Large intestine (tissue), 3 donors: ENCODE data around the gene TREH. TPM values are rescaled to one million over a fixed set of nuclear protein-coding genes. Genes with fewer than 3 reads are reported as not detected.
A peak's percentile ranks its signal among the peaks of the same experiment; 100 is the strongest.

Source experiments
- DNase-seq, 2 donors: peaks; one replicate each; pipeline versions ENCODE4 v3.0.0 to v3.0.0-alpha.2; 2013
- H3K27ac ChIP-seq: one replicate; pipeline ENCODE4 v1.5.1; 2013; ENCODE audit warnings: low read length
- H3K27me3 ChIP-seq: 2 replicates; pipeline ENCODE4 v1.6.1; 2013; ENCODE audit warnings: low read length; ENCODE audit not compliant: control insufficient read depth, insufficient read depth
- H3K36me3 ChIP-seq: 2 replicates; pipeline ENCODE4 v1.6.1; 2013; ENCODE audit warnings: low read length; ENCODE audit not compliant: control insufficient read depth, insufficient read depth
- H3K4me1 ChIP-seq: one replicate; pipeline ENCODE4 v1.6.1; 2013; ENCODE audit warnings: low read length; ENCODE audit not compliant: control insufficient read depth, insufficient read depth
- H3K4me3 ChIP-seq: one replicate; pipeline ENCODE4 v1.5.1; 2013; ENCODE audit warnings: low read length
- H3K9me3 ChIP-seq: one replicate; pipeline ENCODE4 v1.6.1; 2013; ENCODE audit warnings: mild to moderate bottlenecking, low read depth, low read length, moderate library complexity; ENCODE audit not compliant: control insufficient read depth
- WGBS: methylation state at CpG from one replicate; pipeline ENCODE4 v1.1.5; 2013; ENCODE audit warnings: low lambda C conversion rate; ENCODE audit not compliant: insufficient coverage; 5-methylcytosine and 5-hydroxymethylcytosine counted together
- polyA plus RNA-seq: library from polyadenylated mRNA; unstranded; fragments of 120-200 nt; gene quantifications from one replicate; pipeline ENCODE4 v1.2.1, GENCODE V29; 2013

The TREH gene
- polyA plus RNA-seq, 1 donor, result 74.4 TPM

- no peak for DNase-seq
- H3K27ac ChIP-seq, result peak overlapping the region; percentile 56
- H3K36me3 ChIP-seq, result peaks cover 10% of the 10 kb centered on the region
- peak overlapping the region; percentile 40 for H3K4me3 ChIP-seq
- H3K9me3 ChIP-seq, result no peaks in the 10 kb centered on the region
- no peaks in the 10 kb centered on the region for H3K27me3 ChIP-seq
- H3K4me1 ChIP-seq, result peaks cover 19% of the 10 kb centered on the region
- WGBS, result no CpG with 5 or more reads among the region's 4 CpGs
Observed at GRCh38 chr11:118621784-118622375, 57.6 kb downstream of the TREH start.

GRCh38 chr11:118621071-118621783 lies 58.2 kb downstream of the TREH start:
- Histone ChIP-seq H3K9me3 (no peaks in the 10 kb centered on the region), H3K4me3 (peak overlapping the region; percentile 40), H3K36me3 (peaks cover 9% of the 10 kb centered on the region), H3K4me1 (peaks cover 19% of the 10 kb centered on the region), H3K27me3 (no peaks in the 10 kb centered on the region), H3K27ac (peak overlapping the region; percentile 56)
- DNase-seq, result peak in 1 of 2 donors; percentile 76
- 2% methylated on average over 6 of the region's 38 CpGs for WGBS

- Histone ChIP-seq H3K27me3 (no peaks in the 10 kb centered on the region), H3K27ac (peak overlapping the region; percentile 51), H3K36me3 (peaks cover 10% of the 10 kb centered on the region), H3K4me1 (peaks cover 19% of the 10 kb centered on the region), H3K9me3 (no peaks in the 10 kb centered on the region), H3K4me3 (peak overlapping the region; percentile 40)
- DNase-seq, result no peak
- WGBS, result no CpG with 5 or more reads among the region's 7 CpGs
Observed at GRCh38 chr11:118620529-118621070, 58.9 kb downstream of the TREH start.

- no peaks in the 10 kb centered on the region for H3K27me3 ChIP-seq
- H3K27ac ChIP-seq, result peak overlapping the region; percentile 32
- H3K9me3 ChIP-seq, result no peaks in the 10 kb centered on the region
- no CpG with 5 or more reads among the region's 6 CpGs for WGBS
- H3K36me3 ChIP-seq, result peaks cover 3% of the 10 kb centered on the region
- no peak overlapping the region for H3K4me3 ChIP-seq
- peaks cover 19% of the 10 kb centered on the region for H3K4me1 ChIP-seq
- no peak for DNase-seq
Observed at GRCh38 chr11:118619444-118620197, 59.8 kb downstream of the TREH start.

- H3K4me1 ChIP-seq, result peaks cover 19% of the 10 kb centered on the region
- no peaks in the 10 kb centered on the region for H3K27me3 ChIP-seq
- no CpG with 5 or more reads among the region's 4 CpGs for WGBS
- peak overlapping the region; percentile 32 for H3K27ac ChIP-seq
- no peak for DNase-seq
- no peak overlapping the region for H3K4me3 ChIP-seq
- H3K36me3 ChIP-seq, result peaks cover 4% of the 10 kb centered on the region
- no peaks in the 10 kb centered on the region for H3K9me3 ChIP-seq
Observed at GRCh38 chr11:118618991-118619375, 60.5 kb downstream of the TREH start.

GRCh38 chr11:118618115-118618990 lies 61.1 kb downstream of the TREH start:
- H3K4me1 ChIP-seq, result peaks cover 18% of the 10 kb centered on the region
- no peaks in the 10 kb centered on the region for H3K9me3 ChIP-seq
- no peak overlapping the region for H3K4me3 ChIP-seq
- peak in 1 of 2 donors; percentile 56 for DNase-seq
- peaks cover under 1% of the 10 kb centered on the region for H3K27me3 ChIP-seq
- WGBS, result no CpG with 5 or more reads among the region's 11 CpGs
- peak overlapping the region; percentile 56 for H3K27ac ChIP-seq
- H3K36me3 ChIP-seq, result peaks cover 5% of the 10 kb centered on the region

- Histone ChIP-seq H3K4me3 (no peak overlapping the region), H3K27me3 (peaks cover 16% of the 10 kb centered on the region), H3K27ac (no peak overlapping the region), H3K4me1 (peaks cover 19% of the 10 kb centered on the region), H3K36me3 (peaks cover 5% of the 10 kb centered on the region), H3K9me3 (no peaks in the 10 kb centered on the region)
- WGBS, result no CpG with 5 or more reads among the region's 5 CpGs
- no peak for DNase-seq
Observed at GRCh38 chr11:118615976-118616371, 63.5 kb downstream of the TREH start.

GRCh38 chr11:118615282-118615975 lies 64.0 kb downstream of the TREH start:
- 40% methylated on average over 2 of the region's 6 CpGs for WGBS
- Histone ChIP-seq H3K4me1 (peaks cover 13% of the 10 kb centered on the region), H3K9me3 (no peaks in the 10 kb centered on the region), H3K4me3 (no peak overlapping the region), H3K27ac (no peak overlapping the region), H3K36me3 (peaks cover 5% of the 10 kb centered on the region), H3K27me3 (peaks cover 22% of the 10 kb centered on the region)
- no peak for DNase-seq

- Histone ChIP-seq H3K4me1 (peaks cover 17% of the 10 kb centered on the region), H3K4me3 (no peak overlapping the region), H3K9me3 (no peaks in the 10 kb centered on the region), H3K27ac (no peak overlapping the region), H3K36me3 (peaks cover 5% of the 10 kb centered on the region), H3K27me3 (peaks cover 31% of the 10 kb centered on the region)
- no peak for DNase-seq
- WGBS, result no CpG with 5 or more reads among the region's 7 CpGs
Observed at GRCh38 chr11:118614511-118614910, 64.9 kb downstream of the TREH start.
